ENCODE data around the gene DPP10.

The DPP10 gene

DNA sequence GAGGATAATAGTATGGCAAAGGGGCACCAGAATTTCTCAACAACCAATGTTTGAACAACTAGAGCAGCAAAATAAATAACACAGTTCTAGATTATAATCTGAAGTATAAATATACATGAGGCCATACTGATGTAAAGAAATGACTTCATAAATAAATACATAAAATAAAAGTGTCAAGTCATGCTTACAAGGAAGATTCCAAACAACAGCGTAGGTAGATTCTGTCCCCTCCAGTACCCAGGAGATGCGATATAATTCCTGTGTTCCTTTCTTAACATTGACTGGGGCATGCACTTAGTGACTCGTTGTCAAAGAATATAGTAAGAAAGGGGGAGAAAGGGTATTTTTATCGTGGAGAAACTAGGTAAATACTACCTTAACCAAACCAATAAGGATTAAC lies 355.1 kb downstream of the DPP10 start:
- TF ChIP-seq CEBPB (IDR thresholded peaks at IDR 0.05) (no peak), NFIC (IDR thresholded peaks at IDR 0.05) (no peak), YY1 (IDR thresholded peaks at IDR 0.05; ENCODE audit: low read depth) (no peak)
- TF ChIP-seq, protein P1, sequence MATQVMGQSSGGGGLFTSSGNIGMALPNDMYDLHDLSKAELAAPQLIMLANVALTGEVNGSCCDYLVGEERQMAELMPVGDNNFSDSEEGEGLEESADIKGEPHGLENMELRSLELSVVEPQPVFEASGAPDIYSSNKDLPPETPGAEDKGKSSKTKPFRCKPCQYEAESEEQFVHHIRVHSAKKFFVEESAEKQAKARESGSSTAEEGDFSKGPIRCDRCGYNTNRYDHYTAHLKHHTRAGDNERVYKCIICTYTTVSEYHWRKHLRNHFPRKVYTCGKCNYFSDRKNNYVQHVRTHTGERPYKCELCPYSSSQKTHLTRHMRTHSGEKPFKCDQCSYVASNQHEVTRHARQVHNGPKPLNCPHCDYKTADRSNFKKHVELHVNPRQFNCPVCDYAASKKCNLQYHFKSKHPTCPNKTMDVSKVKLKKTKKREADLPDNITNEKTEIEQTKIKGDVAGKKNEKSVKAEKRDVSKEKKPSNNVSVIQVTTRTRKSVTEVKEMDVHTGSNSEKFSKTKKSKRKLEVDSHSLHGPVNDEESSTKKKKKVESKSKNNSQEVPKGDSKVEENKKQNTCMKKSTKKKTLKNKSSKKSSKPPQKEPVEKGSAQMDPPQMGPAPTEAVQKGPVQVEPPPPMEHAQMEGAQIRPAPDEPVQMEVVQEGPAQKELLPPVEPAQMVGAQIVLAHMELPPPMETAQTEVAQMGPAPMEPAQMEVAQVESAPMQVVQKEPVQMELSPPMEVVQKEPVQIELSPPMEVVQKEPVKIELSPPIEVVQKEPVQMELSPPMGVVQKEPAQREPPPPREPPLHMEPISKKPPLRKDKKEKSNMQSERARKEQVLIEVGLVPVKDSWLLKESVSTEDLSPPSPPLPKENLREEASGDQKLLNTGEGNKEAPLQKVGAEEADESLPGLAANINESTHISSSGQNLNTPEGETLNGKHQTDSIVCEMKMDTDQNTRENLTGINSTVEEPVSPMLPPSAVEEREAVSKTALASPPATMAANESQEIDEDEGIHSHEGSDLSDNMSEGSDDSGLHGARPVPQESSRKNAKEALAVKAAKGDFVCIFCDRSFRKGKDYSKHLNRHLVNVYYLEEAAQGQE (IDR thresholded peaks at IDR 0.05; ENCODE audit: low read depth), result no peak

DNA sequence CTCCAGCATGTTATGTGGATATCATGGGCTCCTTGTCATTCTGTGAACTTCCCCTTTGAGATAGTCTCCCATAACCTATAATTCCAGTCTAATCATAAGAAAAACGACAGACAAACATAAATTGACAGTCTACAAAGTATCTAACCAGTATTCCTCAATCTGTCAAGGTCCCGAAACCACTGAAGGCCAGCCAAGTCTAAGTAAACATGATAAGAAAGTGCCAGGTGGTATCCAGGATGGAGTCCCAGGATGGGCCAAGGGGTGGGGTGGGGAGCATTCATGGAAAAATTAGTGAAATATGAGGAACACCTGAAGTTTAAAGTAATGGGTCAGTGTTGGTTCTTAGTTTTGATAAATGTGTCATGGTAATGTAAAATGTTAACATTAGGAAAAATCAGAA lies 355.5 kb downstream of the DPP10 start:
- TF ChIP-seq YY1 (IDR thresholded peaks at IDR 0.05; ENCODE audit: low read depth), result no peak

DNA sequence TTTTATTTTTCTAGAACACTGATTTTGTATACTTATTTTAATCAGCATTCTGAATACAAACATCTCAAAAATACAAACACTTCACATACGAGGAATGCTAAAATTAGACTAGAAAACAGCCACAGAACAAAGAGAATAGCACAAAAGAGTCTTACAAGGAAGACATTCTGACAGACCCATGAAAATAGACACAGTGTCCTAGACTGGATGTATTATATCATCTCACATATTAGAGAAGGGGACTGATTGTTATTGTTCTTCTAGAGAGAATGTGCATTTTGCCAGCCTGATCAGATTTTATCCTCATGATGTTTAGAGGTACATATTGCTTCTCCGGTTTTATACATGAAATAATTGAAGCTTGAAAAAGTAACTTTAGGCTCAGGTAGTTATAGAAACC lies 357.9 kb downstream of the DPP10 start:
- TF ChIP-seq YY1 (IDR thresholded peaks at IDR 0.05; ENCODE audit: low read depth), result no peak
- TF ChIP-seq TCF12 (IDR thresholded peaks at IDR 0.05; ENCODE audit: low read depth), result no peak
- no peak for TF ChIP-seq CEBPB (IDR thresholded peaks at IDR 0.05)
- TF ChIP-seq FOXM1 (IDR thresholded peaks at IDR 0.05; ENCODE audit: borderline replicate concordance, low read depth), result no peak
- TF ChIP-seq, protein P2, sequence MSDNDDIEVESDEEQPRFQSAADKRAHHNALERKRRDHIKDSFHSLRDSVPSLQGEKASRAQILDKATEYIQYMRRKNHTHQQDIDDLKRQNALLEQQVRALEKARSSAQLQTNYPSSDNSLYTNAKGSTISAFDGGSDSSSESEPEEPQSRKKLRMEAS (IDR thresholded peaks at IDR 0.05), result no peak
- TF ChIP-seq RAD21 (IDR thresholded peaks at IDR 0.05; ENCODE audit: low read depth), result no peak
- TF ChIP-seq ZBTB7A (IDR thresholded peaks at IDR 0.05; ENCODE audit: low read depth), result no peak
- TF ChIP-seq, protein P1 (IDR thresholded peaks at IDR 0.05; ENCODE audit: low read depth), result no peak
- TF ChIP-seq EGR1 (IDR thresholded peaks at IDR 0.05), result no peak
- TF ChIP-seq EP300 (IDR thresholded peaks at IDR 0.05; ENCODE audit: borderline replicate concordance), result no peak
- TF ChIP-seq NFIC (IDR thresholded peaks at IDR 0.05), result no peak
- TF ChIP-seq TAF1 (IDR thresholded peaks at IDR 0.05; ENCODE audit: low read depth), result no peak
- TF ChIP-seq CREB1 (IDR thresholded peaks at IDR 0.05; ENCODE audit: low read depth), result no peak
- no peak for TF ChIP-seq TEAD4 (IDR thresholded peaks at IDR 0.05)
- TF ChIP-seq, protein P3, sequence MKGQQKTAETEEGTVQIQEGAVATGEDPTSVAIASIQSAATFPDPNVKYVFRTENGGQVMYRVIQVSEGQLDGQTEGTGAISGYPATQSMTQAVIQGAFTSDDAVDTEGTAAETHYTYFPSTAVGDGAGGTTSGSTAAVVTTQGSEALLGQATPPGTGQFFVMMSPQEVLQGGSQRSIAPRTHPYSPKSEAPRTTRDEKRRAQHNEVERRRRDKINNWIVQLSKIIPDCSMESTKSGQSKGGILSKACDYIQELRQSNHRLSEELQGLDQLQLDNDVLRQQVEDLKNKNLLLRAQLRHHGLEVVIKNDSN (IDR thresholded peaks at IDR 0.05), result no peak

DNA sequence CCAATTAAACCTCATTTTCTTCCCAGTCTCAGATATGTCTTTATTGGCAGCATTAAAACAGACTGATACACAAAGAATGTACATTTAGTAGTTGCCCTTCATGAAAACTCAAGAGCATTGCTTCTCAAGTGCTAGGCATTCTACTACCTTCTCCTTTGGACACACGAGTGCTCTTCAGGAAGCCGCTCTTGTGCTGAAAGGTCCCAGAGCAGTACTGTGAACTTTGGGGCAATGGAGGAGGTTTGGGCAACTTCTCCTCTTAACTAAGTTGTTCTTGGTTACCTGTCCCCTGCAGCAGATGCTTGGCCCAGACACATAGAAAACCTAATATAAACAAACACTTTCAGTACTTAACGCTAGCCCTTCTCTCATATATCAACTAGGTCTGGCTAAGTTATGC lies 362.8 kb downstream of the DPP10 start:
- TF ChIP-seq TAF1 (IDR thresholded peaks at IDR 0.05; ENCODE audit: low read depth) (no peak), CEBPB (IDR thresholded peaks at IDR 0.05) (no peak), EP300 (IDR thresholded peaks at IDR 0.05; ENCODE audit: borderline replicate concordance) (no peak)
- TF ChIP-seq, protein P3 (IDR thresholded peaks at IDR 0.05), result no peak
- TF ChIP-seq, protein P1 (IDR thresholded peaks at IDR 0.05; ENCODE audit: low read depth), result no peak
- TF ChIP-seq, protein P2 (IDR thresholded peaks at IDR 0.05), result no peak

DNA sequence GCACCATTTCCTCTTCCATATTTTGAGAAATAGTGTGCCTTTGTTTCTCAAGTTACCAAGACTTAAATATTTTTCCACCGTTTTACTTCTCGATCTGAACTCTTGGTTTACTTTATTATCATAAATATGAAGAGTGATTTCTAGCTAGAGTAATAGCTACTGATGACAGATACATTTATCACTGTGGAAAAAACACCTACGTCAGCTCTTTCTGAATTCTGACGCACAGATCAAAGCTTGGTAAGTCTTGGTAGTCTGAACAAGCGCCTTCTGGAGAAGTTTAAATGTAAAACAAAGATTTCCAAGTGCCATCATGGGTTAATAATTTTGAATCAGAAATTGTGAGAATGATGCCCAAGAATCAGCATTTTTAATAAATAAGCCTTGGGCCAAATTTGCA lies 367.7 kb downstream of the DPP10 start:
- TF ChIP-seq EP300 (IDR thresholded peaks at IDR 0.05; ENCODE audit: borderline replicate concordance) (no peak), NFIC (IDR thresholded peaks at IDR 0.05) (no peak), FOXM1 (IDR thresholded peaks at IDR 0.05; ENCODE audit: borderline replicate concordance, low read depth) (no peak), CEBPB (IDR thresholded peaks at IDR 0.05) (no peak), CREB1 (IDR thresholded peaks at IDR 0.05; ENCODE audit: low read depth) (no peak), YY1 (IDR thresholded peaks at IDR 0.05; ENCODE audit: low read depth) (no peak), TAF1 (IDR thresholded peaks at IDR 0.05; ENCODE audit: low read depth) (no peak), EGR1 (IDR thresholded peaks at IDR 0.05) (no peak), RAD21 (IDR thresholded peaks at IDR 0.05; ENCODE audit: low read depth) (no peak), TEAD4 (IDR thresholded peaks at IDR 0.05) (no peak), ZBTB7A (IDR thresholded peaks at IDR 0.05; ENCODE audit: low read depth) (no peak), TCF12 (IDR thresholded peaks at IDR 0.05; ENCODE audit: low read depth) (no peak)
- TF ChIP-seq, protein P2 (IDR thresholded peaks at IDR 0.05), result no peak
- TF ChIP-seq, protein P1 (IDR thresholded peaks at IDR 0.05; ENCODE audit: low read depth), result no peak
- TF ChIP-seq, protein P3 (IDR thresholded peaks at IDR 0.05), result no peak

Measured in Ishikawa (cell line).